Astrocyte (in vitro differentiated cells and primary cell): ENCODE measurements around the gene CHAT. TPM values are rescaled to one million over a fixed set of nuclear protein-coding genes. Genes with fewer than 3 reads are reported as not detected.

Experiments
- DNase-seq: peaks from one replicate; pipeline ENCODE4 v3.0.0-alpha.2; 2010; ENCODE audit warnings: low read depth
- FAIRE-seq: peaks from 2 replicates; lab custom pipeline; 2011; peaks lifted over from hg19 to GRCh38; lab: Jason Lieb, UNC
- H2AFZ ChIP-seq: 2 replicates; pipeline ENCODE4 v1.6.0; 2012; ENCODE audit warnings: low read depth, low read length, inconsistent platforms
- H3K27ac ChIP-seq: 2 replicates; pipeline ENCODE4 v1.5.1; 2011; ENCODE audit warnings: low read depth, low read length, inconsistent platforms
- H3K27me3 ChIP-seq: 2 replicates; pipeline ENCODE4 v1.6.0; 2011; ENCODE audit warnings: low read length, inconsistent platforms; ENCODE audit not compliant: insufficient read depth
- H3K36me3 ChIP-seq: 2 replicates; pipeline ENCODE4 v1.5.1; 2011; ENCODE audit warnings: low read length, inconsistent platforms; ENCODE audit not compliant: insufficient read depth
- H3K4me1 ChIP-seq: 2 replicates; pipeline ENCODE4 v1.5.1; 2011; ENCODE audit warnings: low read length, inconsistent platforms; ENCODE audit not compliant: insufficient read depth
- H3K4me2 ChIP-seq: 2 replicates; pipeline ENCODE4 v1.6.0; 2012; ENCODE audit warnings: low read length, inconsistent platforms
- H3K4me3 ChIP-seq: 2 replicates; pipeline ENCODE4 v1.5.1; 2011; ENCODE audit warnings: low read depth, mild to moderate bottlenecking, low read length, inconsistent platforms; ENCODE audit not compliant: insufficient read depth
- H3K79me2 ChIP-seq: 2 replicates; pipeline ENCODE4 v1.6.0; 2012; ENCODE audit warnings: mild to moderate bottlenecking, low read length, inconsistent platforms; ENCODE audit not compliant: insufficient read depth
- H3K9ac ChIP-seq: 2 replicates; pipeline ENCODE4 v1.6.0; 2012; ENCODE audit warnings: mild to moderate bottlenecking, low read length, inconsistent platforms
- H3K9me3 ChIP-seq: 2 replicates; pipeline ENCODE4 v1.5.1; 2012; ENCODE audit warnings: low read depth, mild to moderate bottlenecking, low read length, inconsistent platforms; ENCODE audit not compliant: insufficient read depth
- H4K20me1 ChIP-seq: 2 replicates; pipeline ENCODE4 v1.6.0; 2012; ENCODE audit warnings: low read length, inconsistent platforms; ENCODE audit not compliant: insufficient read depth
- H3K27ac Mint-ChIP-seq: one replicate; pipeline ENCODE4 v1.8.0; 2021; ENCODE audit warnings: mild to moderate bottlenecking, mixed read lengths; ENCODE audit not compliant: unreplicated experiment
- H3K27me3 Mint-ChIP-seq: one replicate; pipeline ENCODE4 v1.8.0; 2021; ENCODE audit warnings: low read depth, mixed read lengths; ENCODE audit not compliant: unreplicated experiment
- H3K36me3 Mint-ChIP-seq: one replicate; pipeline ENCODE4 v1.8.0; 2021; ENCODE audit warnings: low read depth, mixed read lengths; ENCODE audit not compliant: unreplicated experiment
- H3K4me1 Mint-ChIP-seq: one replicate; pipeline ENCODE4 v1.8.0; 2021; ENCODE audit warnings: low read depth, mixed read lengths; ENCODE audit not compliant: unreplicated experiment
- H3K4me3 Mint-ChIP-seq: one replicate; pipeline ENCODE4 v1.8.0; 2021; ENCODE audit warnings: mild to moderate bottlenecking, moderate library complexity, mixed read lengths; ENCODE audit not compliant: unreplicated experiment
- H3K9me3 Mint-ChIP-seq: one replicate; pipeline ENCODE4 v1.8.0; 2021; ENCODE audit warnings: mild to moderate bottlenecking, mixed read lengths; ENCODE audit not compliant: unreplicated experiment
- CTCF ChIP-seq: IDR thresholded peaks from 2 replicates; pipeline ENCODE4 v1.5.1; 2011; ENCODE audit warnings: low read depth, mild to moderate bottlenecking, inconsistent platforms, low read length, moderate library complexity; ENCODE audit not compliant: insufficient read depth
- EZH2 ChIP-seq: IDR thresholded peaks from 2 replicates; pipeline ENCODE4 v1.6.1; 2012; ENCODE audit warnings: mild to moderate bottlenecking, low read length, inconsistent platforms; ENCODE audit not compliant: insufficient read depth
- total RNA-seq: library from RNA; stranded (reverse); gene quantifications from 2 replicates; pipeline ENCODE4 v1.2.1, GENCODE V29; 2021

CHAT gene
- total RNA-seq, 1 donor from 2014 or later, result 1.00 TPM

DNA sequence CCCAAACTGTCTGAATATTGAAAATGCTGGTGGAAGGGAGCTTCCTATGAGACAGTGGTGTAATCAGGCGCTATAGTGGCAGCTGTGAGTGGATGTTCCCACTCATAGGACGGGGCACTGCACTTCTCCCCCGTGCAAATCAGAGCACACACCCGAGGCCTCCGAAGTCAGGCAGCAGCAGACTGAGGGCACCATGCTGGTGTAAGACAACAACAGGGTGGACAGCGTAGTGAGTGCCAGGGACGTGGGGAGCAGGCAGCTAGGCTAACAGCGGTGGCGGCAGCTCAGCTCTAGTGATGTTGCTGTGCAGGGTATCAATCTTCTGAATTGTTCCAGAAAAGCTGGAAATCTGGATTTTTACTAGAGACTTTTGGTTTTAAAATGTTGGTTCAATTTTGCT is 84.8 kb downstream of the CHAT start:
- H3K27me3 ChIP-seq, result peaks cover 2% of the 10 kb centered on the region
- no peaks in the 10 kb centered on the region for H3K4me1 ChIP-seq
- peaks cover 5% of the 10 kb centered on the region for H3K9me3 ChIP-seq
- TF ChIP-seq CTCF (no peak), EZH2 (no peak)
- DNase-seq, result no peak
- Mint-ChIP-seq H3K4me3 (no peak overlapping the region), H3K27ac (no peak overlapping the region), H3K27me3 (peaks cover 57% of the 10 kb centered on the region), H3K9me3 (no peaks in the 10 kb centered on the region), H3K36me3 (no peaks in the 10 kb centered on the region), H3K4me1 (no peaks in the 10 kb centered on the region)
- no peaks in the 10 kb centered on the region for H3K79me2 ChIP-seq
- no peak overlapping the region for H3K4me3 ChIP-seq
- H3K9ac ChIP-seq, result no peak overlapping the region
- H3K27ac ChIP-seq, result no peak overlapping the region
- H3K4me2 ChIP-seq, result no peak overlapping the region
- H4K20me1 ChIP-seq, result no peaks in the 10 kb centered on the region
- FAIRE-seq, result no peak
- H3K36me3 ChIP-seq, result no peaks in the 10 kb centered on the region
- no peak overlapping the region for H2AFZ ChIP-seq

- H2AFZ ChIP-seq, result no peak overlapping the region
- H3K4me3 ChIP-seq, result no peak overlapping the region
- no peak overlapping the region for H3K4me2 ChIP-seq
- H3K36me3 ChIP-seq, result no peaks in the 10 kb centered on the region
- Mint-ChIP-seq H3K27me3 (peaks cover 44% of the 10 kb centered on the region), H3K9me3 (peaks cover 2% of the 10 kb centered on the region), H3K4me3 (no peak overlapping the region), H3K27ac (no peak overlapping the region), H3K4me1 (no peaks in the 10 kb centered on the region), H3K36me3 (no peaks in the 10 kb centered on the region)
- no peaks in the 10 kb centered on the region for H3K4me1 ChIP-seq
- no peak overlapping the region for H3K27ac ChIP-seq
- no peaks in the 10 kb centered on the region for H3K27me3 ChIP-seq
- no peaks in the 10 kb centered on the region for H4K20me1 ChIP-seq
- H3K9ac ChIP-seq, result no peak overlapping the region
- no peaks in the 10 kb centered on the region for H3K79me2 ChIP-seq
- FAIRE-seq (no peak), DNase-seq (no peak)
- peaks cover 5% of the 10 kb centered on the region for H3K9me3 ChIP-seq
- TF ChIP-seq EZH2 (no peak), CTCF (no peak)
Observed at GRCh38 chr10:49700211-49700610, 86.4 kb downstream of the CHAT start.

- Histone ChIP-seq H3K79me2 (no peaks in the 10 kb centered on the region), H3K4me3 (no peak overlapping the region), H3K36me3 (no peaks in the 10 kb centered on the region), H3K9ac (no peak overlapping the region), H2AFZ (no peak overlapping the region), H3K9me3 (peaks cover 5% of the 10 kb centered on the region), H3K27me3 (no peaks in the 10 kb centered on the region), H3K27ac (no peak overlapping the region), H3K4me1 (no peaks in the 10 kb centered on the region), H3K4me2 (no peak overlapping the region), H4K20me1 (no peaks in the 10 kb centered on the region)
- no peak for DNase-seq
- H3K27ac Mint-ChIP-seq, result no peak overlapping the region
- no peak for FAIRE-seq
- H3K36me3 Mint-ChIP-seq, result no peaks in the 10 kb centered on the region
- H3K4me3 Mint-ChIP-seq, result no peak overlapping the region
- TF ChIP-seq EZH2 (no peak), CTCF (no peak)
- H3K4me1 Mint-ChIP-seq, result no peaks in the 10 kb centered on the region
- peaks cover 2% of the 10 kb centered on the region for H3K9me3 Mint-ChIP-seq
- H3K27me3 Mint-ChIP-seq, result peaks cover 43% of the 10 kb centered on the region
Observed at GRCh38 chr10:49700997-49701396, 87.2 kb downstream of the CHAT start.
